GM10847 (cell line): ENCODE data around the gene PGR.

Experiments
- POLR2A ChIP-seq: IDR thresholded peaks from 2 replicates; pipeline ENCODE4 v1.6.1; 2011; ENCODE audit not compliant: insufficient read length; ENCODE audit errors: extremely low read depth

Gene PGR

GRCh38 chr11:100994966-100995365 is 134.6 kb downstream of the PGR start:
- TF ChIP-seq POLR2A: no peak

- TF ChIP-seq POLR2A: no peak
Observed at GRCh38 chr11:100991541-100991940, 138.1 kb downstream of the PGR start.

DNA sequence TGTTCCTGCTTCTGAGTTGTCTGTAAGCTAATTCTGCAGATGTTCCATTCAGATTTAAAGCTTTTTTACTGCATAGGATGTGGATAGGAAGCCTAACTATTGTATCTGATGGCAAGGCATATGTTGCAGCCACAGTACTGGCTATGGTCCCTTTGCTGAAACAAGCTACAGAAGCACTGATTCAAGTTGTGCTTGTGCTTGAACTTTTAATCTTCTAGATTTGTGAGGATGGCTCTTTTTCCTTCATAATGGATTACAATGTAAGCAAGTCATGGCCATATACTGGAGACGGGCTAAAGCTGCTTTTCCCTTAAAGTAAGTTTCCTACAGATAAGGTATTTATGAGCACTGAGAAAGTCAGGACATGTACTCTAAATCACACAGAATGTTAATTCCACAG is 138.7 kb downstream of the PGR start:
- no peak for TF ChIP-seq POLR2A

- TF ChIP-seq POLR2A: no peak
Observed at GRCh38 chr11:100984668-100985067, 144.9 kb downstream of the PGR start.

DNA sequence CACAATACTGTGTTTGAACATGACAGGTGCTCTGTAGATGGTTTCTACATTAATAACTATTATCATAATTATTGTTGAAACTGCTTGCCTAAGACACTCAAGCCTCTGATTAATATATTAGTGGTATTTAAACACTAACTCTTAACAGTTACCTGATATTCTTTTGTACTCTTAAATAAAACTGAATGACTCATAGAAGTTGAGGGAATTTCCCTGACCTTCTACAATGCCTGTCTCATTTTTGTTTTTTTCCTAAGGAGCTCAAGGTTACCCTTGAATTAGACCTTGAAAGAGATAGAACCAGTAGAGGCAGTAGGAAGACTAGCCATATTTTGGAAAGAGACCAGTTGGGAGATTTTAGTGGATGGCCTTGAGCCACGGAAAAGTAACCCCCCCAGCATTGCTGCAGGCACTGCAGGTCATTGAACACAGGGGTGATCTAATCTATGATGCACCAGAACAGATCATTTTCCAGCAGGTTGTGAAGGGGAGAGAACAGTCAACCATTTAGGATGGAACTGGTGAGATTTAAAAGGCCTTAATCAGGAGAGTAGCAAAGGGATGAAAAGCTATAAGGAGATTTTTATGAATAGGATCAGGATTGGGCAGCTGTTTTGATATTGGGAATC is 148.3 kb downstream of the PGR start:
- TF ChIP-seq POLR2A: no peak

DNA sequence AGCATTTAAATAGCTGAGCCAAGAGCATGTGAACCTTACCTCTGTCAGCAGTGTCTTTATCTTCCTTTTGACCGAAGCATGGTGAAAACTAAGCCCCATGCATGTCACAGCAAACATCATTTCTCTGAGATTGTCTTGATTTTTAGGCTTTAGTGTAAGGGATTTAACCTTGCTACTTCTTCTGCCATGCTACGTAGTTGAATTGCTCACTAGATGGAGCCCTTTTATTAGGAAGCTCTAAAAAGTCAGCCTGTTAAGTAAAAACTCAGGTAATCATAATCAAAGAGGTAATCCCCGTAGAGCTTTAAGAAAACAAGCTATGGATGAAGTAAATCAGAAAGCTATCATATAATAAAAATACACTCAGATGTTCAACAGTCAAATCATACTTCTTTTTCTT is 149.5 kb downstream of the PGR start:
- no peak for TF ChIP-seq POLR2A
